AG09309 (cell line): ENCODE data around the gene CALML4.

Source experiments
- DNase-seq: peaks from one replicate; pipeline ENCODE4 v3.0.0-alpha.2; 2010; ENCODE audit warnings: low read depth
- H3K4me3 ChIP-seq: 2 replicates; pipeline ENCODE4 v1.5.1; 2011; ENCODE audit warnings: mild to moderate bottlenecking, low read depth, low read length, moderate library complexity; ENCODE audit not compliant: control insufficient read depth
- TF ChIP-seq, protein P1 (sequence below): IDR thresholded peaks from 2 replicates; pipeline ENCODE4 v1.5.1; 2011; ENCODE audit warnings: mild to moderate bottlenecking, low read depth, low read length, inconsistent platforms; ENCODE audit not compliant: insufficient read depth, control insufficient read depth; ENCODE audit errors: missing control alignments

CALML4 gene

DNA sequence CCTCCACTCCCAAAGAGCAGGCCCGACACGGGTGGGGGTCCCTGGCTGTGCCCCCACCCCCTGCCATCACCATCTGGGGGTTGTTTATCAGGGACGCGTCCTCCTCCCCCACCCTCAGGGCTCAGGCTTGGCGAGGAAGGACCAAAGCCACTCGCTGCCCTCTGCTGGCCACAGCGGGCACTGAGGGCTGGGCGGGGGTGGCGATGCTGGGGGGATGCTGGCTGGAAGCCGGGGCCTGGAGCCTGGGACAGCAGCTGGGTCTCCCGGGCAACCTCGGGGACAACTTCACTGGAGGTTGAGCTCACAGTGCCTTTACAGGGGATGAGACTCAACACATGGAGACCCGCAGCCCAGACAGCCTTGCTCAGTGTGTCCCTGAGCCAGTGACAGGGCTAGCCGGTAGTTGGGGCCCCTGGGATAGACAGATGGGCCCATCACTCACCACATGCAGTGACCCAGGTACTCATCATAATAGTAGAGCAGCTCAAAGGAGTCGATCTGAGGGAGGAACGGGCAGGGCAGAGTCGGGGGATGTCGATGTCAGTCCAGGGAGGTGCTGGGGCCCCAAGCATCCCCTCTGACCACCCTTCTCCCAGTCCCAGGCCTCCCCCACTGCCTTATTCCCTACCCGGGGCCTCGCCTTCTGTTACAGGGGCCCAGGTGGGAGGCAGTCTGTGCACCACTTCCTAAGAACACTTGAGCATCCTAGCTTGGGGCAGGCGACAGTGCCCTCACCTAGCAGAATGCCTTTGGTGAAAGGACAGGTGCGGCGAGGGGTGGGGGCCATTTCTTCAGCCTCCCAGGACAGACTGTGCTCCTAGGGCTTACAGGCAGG is 5.9 kb upstream of the CALML4 start:
- DNase-seq, result no peak
- TF ChIP-seq, protein P1, sequence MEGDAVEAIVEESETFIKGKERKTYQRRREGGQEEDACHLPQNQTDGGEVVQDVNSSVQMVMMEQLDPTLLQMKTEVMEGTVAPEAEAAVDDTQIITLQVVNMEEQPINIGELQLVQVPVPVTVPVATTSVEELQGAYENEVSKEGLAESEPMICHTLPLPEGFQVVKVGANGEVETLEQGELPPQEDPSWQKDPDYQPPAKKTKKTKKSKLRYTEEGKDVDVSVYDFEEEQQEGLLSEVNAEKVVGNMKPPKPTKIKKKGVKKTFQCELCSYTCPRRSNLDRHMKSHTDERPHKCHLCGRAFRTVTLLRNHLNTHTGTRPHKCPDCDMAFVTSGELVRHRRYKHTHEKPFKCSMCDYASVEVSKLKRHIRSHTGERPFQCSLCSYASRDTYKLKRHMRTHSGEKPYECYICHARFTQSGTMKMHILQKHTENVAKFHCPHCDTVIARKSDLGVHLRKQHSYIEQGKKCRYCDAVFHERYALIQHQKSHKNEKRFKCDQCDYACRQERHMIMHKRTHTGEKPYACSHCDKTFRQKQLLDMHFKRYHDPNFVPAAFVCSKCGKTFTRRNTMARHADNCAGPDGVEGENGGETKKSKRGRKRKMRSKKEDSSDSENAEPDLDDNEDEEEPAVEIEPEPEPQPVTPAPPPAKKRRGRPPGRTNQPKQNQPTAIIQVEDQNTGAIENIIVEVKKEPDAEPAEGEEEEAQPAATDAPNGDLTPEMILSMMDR, result peak; percentile 93
- peak overlapping the region; percentile 28 for H3K4me3 ChIP-seq

DNA sequence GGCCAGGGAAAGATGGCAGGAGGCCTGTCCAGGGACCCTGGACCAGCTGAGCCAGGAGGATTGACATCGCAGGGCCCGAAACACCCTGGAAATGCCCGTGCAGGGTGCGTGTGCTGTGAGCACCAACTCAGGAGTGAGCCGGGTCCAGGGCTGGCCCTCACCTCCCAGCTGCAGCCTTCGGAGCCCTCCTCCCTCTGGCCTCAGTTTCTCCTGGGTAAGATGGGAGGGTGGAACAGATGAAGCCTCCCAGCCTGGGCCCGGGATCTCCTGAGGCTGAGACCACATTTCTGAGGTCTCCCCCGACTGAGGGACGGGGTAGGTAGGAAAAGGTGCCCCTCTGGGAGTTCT is 5.3 kb upstream of the CALML4 start:
- TF ChIP-seq, protein P1, result no peak
- peak overlapping the region; percentile 28 for H3K4me3 ChIP-seq
- DNase-seq, result no peak

DNA sequence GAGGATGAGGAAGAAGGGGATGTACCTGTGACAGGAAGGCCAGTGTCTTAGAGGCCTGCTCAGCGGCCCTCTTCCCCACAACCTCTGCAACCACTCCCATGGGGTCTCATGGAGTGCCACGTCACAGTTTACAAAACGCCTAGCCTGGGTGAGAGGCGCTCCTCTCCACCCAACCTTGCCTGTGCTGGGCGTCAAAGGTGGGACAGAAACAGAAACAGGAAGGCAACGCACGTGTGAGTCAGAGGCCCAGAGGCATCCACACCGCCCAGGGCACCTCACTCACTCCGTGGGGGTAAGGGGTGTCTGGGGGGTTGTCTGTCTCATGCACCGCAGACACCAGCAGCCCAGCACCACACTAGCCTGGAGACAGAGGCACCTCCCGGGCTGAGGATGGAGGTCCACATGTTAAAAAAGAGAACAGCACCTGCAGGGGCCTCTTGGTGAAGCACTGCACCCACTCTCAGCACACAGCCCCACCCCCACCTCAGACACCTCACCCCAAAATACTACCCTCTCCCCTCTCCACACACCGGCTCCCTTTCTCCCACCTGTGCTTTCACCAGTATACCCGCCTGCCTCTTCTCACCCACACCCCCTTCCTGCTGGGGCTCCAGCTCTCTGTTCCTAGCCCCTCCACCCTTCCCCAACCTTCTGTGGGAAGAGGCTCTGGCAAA is 4.7 kb upstream of the CALML4 start:
- TF ChIP-seq, protein P1, result no peak
- no peak for DNase-seq
- no peak overlapping the region for H3K4me3 ChIP-seq

DNA sequence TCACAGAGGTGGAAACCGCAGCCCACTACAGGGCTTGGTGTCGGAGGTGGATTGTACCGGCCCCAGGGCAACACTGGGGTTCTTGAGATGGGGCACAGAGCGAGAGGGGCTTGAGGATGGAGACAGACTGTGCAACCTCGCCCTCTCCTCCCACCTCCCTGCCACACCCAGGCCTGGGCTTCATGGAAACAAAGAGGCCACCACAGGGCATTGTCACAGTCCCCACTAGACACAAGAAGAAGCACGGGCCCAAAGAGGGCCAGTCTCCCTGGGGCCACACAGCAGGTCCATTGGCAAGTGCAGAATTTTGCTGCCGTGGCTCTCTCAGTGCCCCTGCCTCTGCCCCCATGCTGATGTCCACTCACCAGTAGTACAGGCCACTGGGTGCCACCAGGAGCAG is 4.1 kb upstream of the CALML4 start:
- TF ChIP-seq, protein P1, result no peak
- DNase-seq, result no peak
- H3K4me3 ChIP-seq, result no peak overlapping the region

DNA sequence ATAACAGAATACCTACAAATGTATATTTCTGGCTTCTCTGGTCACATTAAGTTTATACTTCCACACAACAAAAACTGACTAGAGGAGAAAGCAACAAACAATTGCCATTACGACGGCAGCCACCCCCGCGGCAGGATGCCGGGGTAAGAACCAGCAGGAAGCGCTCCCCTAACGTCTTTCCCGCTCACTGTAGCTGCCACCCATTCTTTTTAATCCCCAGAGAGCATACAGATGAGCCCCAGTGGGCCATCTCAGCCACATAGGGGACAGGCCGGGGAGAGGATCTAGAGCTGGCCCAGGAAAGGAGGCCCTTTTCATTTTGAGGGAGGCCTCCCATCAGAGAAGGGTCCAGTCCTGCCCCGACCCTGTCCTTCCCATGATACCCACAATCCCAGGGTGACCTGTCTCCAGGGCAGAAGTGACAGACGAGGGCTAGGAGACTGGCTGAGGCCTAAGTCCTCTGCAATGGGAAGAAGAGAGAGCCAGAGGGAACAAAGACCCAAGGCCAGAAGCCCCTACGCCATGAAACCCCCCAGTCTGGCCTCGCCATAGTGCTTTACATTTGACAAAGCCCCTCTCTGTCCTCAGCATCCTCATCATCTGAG is 3.6 kb upstream of the CALML4 start:
- H3K4me3 ChIP-seq, result no peak overlapping the region
- TF ChIP-seq, protein P1, result no peak

DNA sequence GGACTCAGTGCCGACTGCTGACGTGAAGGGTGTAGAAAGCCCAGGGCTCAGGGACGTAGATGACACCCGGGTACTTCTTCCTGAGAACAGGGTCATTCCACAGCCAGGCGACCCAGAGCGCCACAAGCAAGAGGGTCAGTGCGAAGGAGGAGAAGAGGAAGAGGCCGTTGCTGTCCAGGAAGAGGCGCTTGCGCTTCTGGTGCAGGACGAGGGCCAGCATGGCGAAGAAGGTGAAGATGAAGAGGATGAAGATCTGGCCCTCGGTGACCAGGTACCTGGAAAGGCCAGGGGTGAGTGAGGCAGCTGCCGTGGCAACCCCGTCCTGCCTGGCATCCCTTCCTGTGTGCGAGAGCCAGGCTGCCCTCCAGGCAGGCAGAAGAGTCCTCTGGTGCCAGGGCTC is 3.0 kb upstream of the CALML4 start:
- DNase-seq, result no peak
- TF ChIP-seq, protein P1, result no peak
- H3K4me3 ChIP-seq, result no peak overlapping the region

More for the DNA sequence above, 3.6 kb upstream of the CALML4 start:
- no peak for DNase-seq
